NAMALWA (cell line): ENCODE measurements around the gene CRB1.
"Not testable (repeated sequence)": the region's sequence is repeated elsewhere in the genome, so short reads cannot be mapped to it uniquely, and the experiment has no call there.

Source experiments
- DNase-seq: peaks from one replicate; pipeline ENCODE4 v3.0.0-alpha.2; 2015; ENCODE audit warnings: low spot score

Gene CRB1

DNA sequence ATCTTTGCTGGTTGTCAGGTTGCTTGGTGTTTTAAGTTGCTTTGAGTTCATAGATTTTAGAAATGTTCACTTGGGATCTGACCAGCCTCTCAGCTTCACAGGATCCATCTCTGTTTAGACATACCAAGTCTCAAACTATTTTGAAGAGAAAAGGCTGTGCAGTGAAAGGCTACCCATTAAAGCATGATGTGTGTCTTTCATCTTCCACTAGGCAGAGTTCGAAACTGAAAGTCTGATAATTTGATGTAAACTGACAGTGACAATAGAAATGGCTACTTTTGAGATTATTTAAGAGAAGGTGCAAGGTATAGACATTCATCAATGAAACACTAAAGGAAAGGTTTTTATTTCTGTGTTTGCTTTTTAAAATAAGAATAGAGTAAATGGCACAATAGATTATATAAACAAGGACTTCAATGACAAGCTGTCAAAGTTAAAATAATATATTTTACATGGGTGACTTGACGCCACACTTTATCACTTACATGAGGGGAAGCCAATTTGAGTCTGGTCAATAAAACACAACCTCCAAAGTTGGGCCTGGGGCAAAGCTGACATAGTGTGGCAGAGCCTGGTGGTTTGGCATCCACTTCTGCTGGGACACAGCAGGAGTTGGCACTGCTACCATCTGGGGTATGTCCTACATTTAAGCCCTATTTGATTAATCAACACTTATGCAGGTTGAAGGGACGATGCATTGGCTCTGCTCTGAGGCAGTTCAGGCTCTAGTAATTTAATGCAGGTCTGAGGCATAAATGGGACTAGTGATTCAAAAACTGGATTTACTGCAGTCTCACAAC lies 197.7 kb downstream of the CRB1 start:
- DNase-seq: no peak

GRCh38 chr1:197466813-197467212 lies 198.8 kb downstream of the CRB1 start:
- no peak for DNase-seq

GRCh38 chr1:197467881-197468280 lies 199.8 kb downstream of the CRB1 start:
- DNase-seq: no peak

DNA sequence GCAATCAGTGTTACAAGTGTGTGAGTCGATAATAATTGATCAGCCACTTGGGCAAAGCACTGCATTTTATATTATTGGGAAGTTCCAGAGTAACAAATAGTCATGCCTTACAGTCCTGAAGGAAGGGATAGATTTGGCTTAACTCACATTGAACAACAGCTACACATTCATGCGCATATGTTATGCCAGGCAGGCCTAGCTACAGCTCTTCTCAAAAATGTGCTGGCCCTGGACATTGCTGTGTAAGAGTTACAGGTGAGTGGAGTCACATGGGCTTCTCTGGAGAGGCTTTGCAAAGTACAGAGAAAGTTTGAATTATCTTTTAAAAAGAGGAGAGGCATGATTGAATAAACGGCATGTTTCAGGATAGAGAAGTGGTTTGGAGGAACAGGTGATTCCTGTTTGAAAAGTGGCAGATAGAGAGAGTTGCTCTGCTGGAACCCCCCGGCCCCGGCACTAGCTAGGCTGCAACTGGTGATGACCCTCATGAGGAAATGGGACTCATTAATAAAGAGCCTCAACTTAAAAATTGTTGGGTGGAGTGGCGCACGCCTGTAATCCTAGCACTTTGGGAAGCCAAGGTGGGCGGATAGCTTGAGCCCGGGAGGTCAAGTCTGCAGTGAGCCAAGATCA lies 200.6 kb downstream of the CRB1 start:
- no peak for DNase-seq

- DNase-seq: no peak
These were observed 201.7 kb downstream of the CRB1 start for GRCh38 chr1:197469620-197470210.

DNA sequence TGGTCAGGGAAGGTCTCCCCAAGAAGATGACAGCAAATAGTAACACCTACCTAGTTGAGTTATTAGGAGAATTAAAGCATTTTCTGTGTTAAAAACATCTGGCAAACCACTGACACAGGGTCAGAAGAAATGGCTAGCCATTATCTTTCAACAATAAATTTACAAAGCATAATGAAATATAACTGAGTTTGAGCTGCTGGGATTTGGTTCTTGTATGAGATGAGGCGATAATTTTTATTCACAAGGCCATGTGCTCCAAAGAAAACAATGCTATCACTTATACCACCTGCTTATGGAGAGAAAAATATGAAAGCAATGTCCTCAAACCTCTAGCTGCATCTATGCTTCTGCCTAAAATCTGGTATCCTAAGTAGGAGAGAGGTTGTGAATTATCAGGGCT lies 202.3 kb downstream of the CRB1 start:
- no peak for DNase-seq

DNA sequence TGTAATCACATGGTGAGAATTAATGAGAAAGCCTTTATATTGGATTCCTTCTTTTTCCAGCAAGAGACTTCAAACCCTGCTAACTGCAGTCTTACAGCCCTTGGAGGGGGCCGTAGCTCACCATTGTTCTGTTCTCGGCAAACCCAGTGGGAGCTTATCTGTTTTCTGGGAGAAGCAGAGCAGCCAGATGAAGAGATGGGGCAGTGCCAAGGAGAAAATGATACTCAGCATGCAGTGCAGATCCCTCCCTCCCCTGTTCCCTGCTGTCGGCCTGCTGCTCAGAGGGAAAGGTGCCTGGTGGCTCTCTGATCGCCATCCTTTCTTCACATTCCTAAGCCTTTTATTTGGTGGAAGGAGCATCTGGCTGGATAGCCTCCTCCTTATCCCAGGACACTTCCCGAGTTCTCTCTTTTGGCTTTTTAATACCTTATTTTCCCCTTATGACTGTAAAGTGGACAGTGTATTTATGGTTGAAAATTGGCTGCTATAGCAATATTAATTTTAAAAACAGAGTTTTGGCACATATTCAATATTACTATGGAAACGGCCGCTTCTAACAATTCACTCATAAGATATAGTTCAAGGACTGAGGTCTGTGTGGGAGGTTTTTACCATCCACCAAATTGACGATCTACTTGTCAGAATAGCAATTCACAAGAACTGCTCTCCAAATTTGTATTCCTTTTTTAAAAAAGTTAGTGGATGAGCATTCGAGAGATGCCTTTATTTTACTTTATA lies 203.4 kb downstream of the CRB1 start:
- no peak for DNase-seq

DNA sequence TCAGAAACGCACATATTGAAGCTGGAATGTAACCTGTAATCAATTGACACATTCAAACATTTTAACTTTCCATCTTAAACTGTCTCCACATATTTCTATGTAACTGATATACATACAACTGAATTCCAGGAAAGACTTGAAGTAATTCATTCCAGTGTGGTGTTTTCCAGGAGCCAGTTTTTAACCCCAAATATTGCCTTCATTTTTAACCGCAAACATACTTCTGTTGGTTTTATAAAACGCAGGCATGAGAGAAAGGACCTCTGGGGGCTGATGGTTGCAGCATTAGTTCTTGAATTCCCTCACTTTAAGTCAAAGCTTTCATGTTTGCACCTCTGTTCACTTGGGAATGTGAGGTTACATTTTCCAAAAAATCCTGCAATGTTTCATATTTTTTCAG lies 204.1 kb downstream of the CRB1 start:
- DNase-seq: no peak

GRCh38 chr1:197480446-197480845 lies 212.4 kb downstream of the CRB1 start:
- DNase-seq: no peak

- no peak for DNase-seq
These were observed 213.0 kb downstream of the CRB1 start for GRCh38 chr1:197481101-197481500.

DNA sequence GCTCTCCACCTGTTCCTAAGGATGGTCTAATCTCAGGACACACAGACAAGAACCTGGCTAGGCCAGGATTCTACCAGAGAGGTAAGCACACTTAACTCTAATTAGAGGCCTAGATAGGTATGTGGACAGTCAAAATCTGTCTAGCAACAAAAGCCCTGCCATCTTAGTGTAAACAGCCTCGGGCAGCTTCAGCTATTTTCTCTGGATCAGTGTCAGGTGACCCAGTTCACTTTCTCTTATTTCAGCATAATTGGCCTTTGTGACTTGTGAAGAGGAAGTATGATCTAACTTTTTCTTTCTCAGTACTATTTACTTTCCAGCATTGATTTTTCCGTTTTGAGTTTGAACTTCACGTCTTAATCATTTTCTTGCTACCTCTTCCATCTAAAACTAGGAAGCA lies 217.7 kb downstream of the CRB1 start:
- DNase-seq: no peak

DNA sequence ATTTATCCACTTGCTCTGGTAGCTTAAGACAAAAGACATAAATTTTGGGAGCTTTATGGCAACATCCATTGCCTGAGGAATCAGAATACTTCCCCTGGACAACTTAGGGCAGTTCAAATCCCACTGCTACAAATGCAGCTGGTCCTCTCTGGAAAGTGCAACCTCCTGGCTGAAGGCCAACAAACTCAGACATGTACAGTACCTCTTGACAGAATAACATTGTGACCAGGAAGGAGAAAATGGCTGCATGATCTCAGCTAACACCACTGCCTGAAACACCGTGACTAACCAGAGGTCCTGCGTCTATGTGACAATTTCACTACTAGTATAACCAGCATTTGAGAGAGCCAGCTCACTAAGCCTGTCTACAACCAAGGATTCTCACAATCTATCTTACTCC lies 218.9 kb downstream of the CRB1 start:
- DNase-seq: no peak

DNA sequence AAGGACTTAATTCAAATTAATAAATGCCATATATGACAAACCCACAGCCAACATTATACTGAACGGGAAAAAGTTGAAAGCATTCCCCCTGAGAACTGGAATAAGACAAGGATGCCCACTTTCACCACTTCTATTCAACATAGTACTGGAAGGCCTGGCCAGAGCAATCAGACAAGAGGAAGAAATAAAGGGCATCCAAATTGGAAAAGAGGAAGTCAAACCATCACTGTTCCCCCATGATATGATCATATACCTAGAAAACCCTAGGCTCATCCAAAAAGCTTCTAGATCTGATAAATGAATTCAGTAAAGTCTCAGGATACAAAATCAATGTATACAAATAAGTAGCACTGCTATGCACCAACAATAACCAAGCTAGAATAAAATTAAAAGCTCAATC lies 223.5 kb downstream of the CRB1 start:
- not testable (repeated sequence) for DNase-seq

GRCh38 chr1:197496722-197497121 lies 228.7 kb downstream of the CRB1 start:
- no peak for DNase-seq

- DNase-seq: no peak
These were observed 242.8 kb downstream of the CRB1 start for GRCh38 chr1:197510691-197511378.

GRCh38 chr1:197515421-197515820 lies 247.4 kb downstream of the CRB1 start:
- DNase-seq: no peak

DNA sequence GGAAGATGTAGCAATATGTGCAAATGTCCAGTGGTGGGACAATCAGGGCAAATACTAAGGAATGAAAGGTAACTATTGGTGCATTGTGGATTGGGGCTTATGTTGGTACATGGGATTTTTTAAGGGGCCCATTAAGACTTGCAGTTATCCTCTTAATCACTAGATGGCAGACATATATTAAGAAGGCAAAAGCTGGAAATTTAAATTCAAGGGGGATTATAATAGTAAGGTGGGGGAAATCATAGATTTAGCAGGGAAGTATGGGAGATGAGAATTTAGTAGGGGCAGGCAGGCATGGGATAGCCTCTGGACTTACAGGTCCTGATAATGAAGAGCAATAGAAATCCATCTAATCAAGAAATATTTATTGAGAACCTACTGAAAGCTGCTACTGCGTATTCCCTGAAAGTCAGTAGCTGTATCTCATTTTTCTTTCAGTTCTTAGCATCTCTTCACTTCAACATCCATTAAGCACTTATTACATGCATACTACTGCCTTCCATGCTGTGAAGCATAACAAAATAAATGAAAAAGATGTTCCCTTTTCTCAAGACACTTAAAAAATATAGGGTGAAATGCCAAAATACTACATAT lies 251.8 kb downstream of the CRB1 start:
- DNase-seq: peak; percentile 56

GRCh38 chr1:197521118-197521739 lies 253.2 kb downstream of the CRB1 start:
- peak; percentile 74 for DNase-seq

GRCh38 chr1:197526736-197527371 lies 258.8 kb downstream of the CRB1 start:
- DNase-seq: peak; percentile 50
